SK-N-SH treated with all-trans-retinoic acid at 6 μM for 48 hours (cell line): Measurements from ENCODE around the gene WWC1.

Experiments
- BACH2 ChIP-seq: fragments of 250-450 bp; sonication (Bioruptor Pico); IDR thresholded peaks from 2 replicates; pipeline ENCODE4 v1.9.0; 2021; ENCODE audit warnings: mild to moderate bottlenecking, borderline replicate concordance
- ESRRG ChIP-seq: fragments of 250-450 bp; sonication (Bioruptor Pico); IDR thresholded peaks from 2 replicates; pipeline ENCODE4 v1.6.1; 2021; ENCODE audit warnings: mild to moderate bottlenecking
- GLIS3 ChIP-seq: fragments of 250-450 bp; sonication (Bioruptor Pico); IDR thresholded peaks from 2 replicates; pipeline ENCODE4 v1.5.0; 2020; ENCODE audit warnings: mild to moderate bottlenecking, moderate library complexity
- ISL1 ChIP-seq: fragments of 250-450 bp; sonication (Bioruptor Pico); IDR thresholded peaks from 2 replicates; pipeline ENCODE4 v2.1.2; 2022; ENCODE audit warnings: mild to moderate bottlenecking, moderate library complexity
- OSR1 ChIP-seq: fragments of 250-450 bp; sonication (Bioruptor Pico); IDR thresholded peaks from 2 replicates; pipeline ENCODE4 v1.8.0; 2022; ENCODE audit warnings: moderate library complexity, mild to moderate bottlenecking, inconsistent platforms
- PATZ1 ChIP-seq: fragments of 250-450 bp; sonication (Bioruptor Pico); IDR thresholded peaks from 2 replicates; pipeline ENCODE4 v1.8.0; 2020; ENCODE audit warnings: mild to moderate bottlenecking, moderate library complexity, borderline replicate concordance
- POU6F1 ChIP-seq: fragments of 250-450 bp; sonication (Bioruptor Pico); IDR thresholded peaks from 2 replicates; pipeline ENCODE4 v1.8.0; 2021; ENCODE audit warnings: low read depth, mild to moderate bottlenecking, moderate library complexity, borderline replicate concordance
- PPARA ChIP-seq: fragments of 250-450 bp; sonication (Bioruptor Pico); IDR thresholded peaks from 2 replicates; pipeline ENCODE4 v1.5.0; 2020; ENCODE audit warnings: mild to moderate bottlenecking, borderline replicate concordance
- RARB ChIP-seq: fragments of 250-450 bp; sonication (Bioruptor Pico); IDR thresholded peaks from 2 replicates; pipeline ENCODE4 v1.8.0; 2021; ENCODE audit warnings: mild to moderate bottlenecking, moderate library complexity
- TOX ChIP-seq: fragments of 250-450 bp; sonication (Bioruptor Pico); IDR thresholded peaks from 2 replicates; pipeline ENCODE4 v1.8.0; 2021; ENCODE audit warnings: mild to moderate bottlenecking, moderate library complexity, borderline replicate concordance
- ZC3H10 ChIP-seq: fragments of 250-450 bp; sonication (Bioruptor Pico); IDR thresholded peaks from 2 replicates; pipeline ENCODE4 v1.5.1; 2021; ENCODE audit warnings: mild to moderate bottlenecking, moderate library complexity
- ZFP3 ChIP-seq: fragments of 250-450 bp; sonication (Bioruptor Pico); IDR thresholded peaks from 2 replicates; pipeline ENCODE4 v1.5.0; 2020; ENCODE audit warnings: mild to moderate bottlenecking, moderate library complexity
- ZNF70 ChIP-seq: fragments of 450-650 bp; formaldehyde crosslinking; IDR thresholded peaks from 2 replicates; pipeline ENCODE4 v1.5.0; 2020; ENCODE audit warnings: mild to moderate bottlenecking, moderate library complexity

- TF ChIP-seq ZFP3 (CRISPR knock-in tag), result no peak
- no peak for TF ChIP-seq TOX (CRISPR knock-in tag)
- no peak for TF ChIP-seq PPARA (CRISPR knock-in tag)
- TF ChIP-seq RARB, result no peak
- no peak for TF ChIP-seq ISL1 (CRISPR knock-in tag)
- TF ChIP-seq OSR1 (CRISPR knock-in tag), result no peak
- no peak for TF ChIP-seq ZNF70 (CRISPR knock-in tag)
- no peak for TF ChIP-seq ESRRG (CRISPR knock-in tag)
- no peak for TF ChIP-seq PATZ1 (CRISPR knock-in tag)
- no peak for TF ChIP-seq ZC3H10
- no peak for TF ChIP-seq GLIS3 (CRISPR knock-in tag)
- no peak for TF ChIP-seq POU6F1 (CRISPR knock-in tag)
- TF ChIP-seq BACH2 (CRISPR knock-in tag), result no peak
Observed at GRCh38 chr5:168438349-168438748, 146.9 kb downstream of the WWC1 start.
